SK-N-SH treated with all-trans-retinoic acid at 6 μM for 48 hours (cell line): Measurements from ENCODE around the gene ABCC9.

Source experiments
- ATAC-seq: fragments of 200-7000 bp; cut with Tn5 transposase; 3 replicates; pipeline ENCODE4 v1.9.1; 2020; ENCODE audit warnings: mild to moderate bottlenecking, moderate library complexity
- ARNTL ChIP-seq: fragments of 450-650 bp; formaldehyde crosslinking; IDR thresholded peaks from 2 replicates; pipeline ENCODE4 v1.5.0; 2020; ENCODE audit warnings: low read depth, mild to moderate bottlenecking, moderate library complexity, borderline replicate concordance
- BACH2 ChIP-seq: fragments of 250-450 bp; sonication (Bioruptor Pico); IDR thresholded peaks from 2 replicates; pipeline ENCODE4 v1.9.0; 2021; ENCODE audit warnings: mild to moderate bottlenecking, borderline replicate concordance
- CREB5 ChIP-seq: fragments of 250-450 bp; sonication (Bioruptor Pico); IDR thresholded peaks from 2 replicates; pipeline ENCODE4 v1.5.1; 2020; ENCODE audit warnings: low read depth, mild to moderate bottlenecking, moderate library complexity
- CSDC2 ChIP-seq: fragments of 250-450 bp; sonication (Bioruptor Pico); IDR thresholded peaks from 2 replicates; pipeline ENCODE4 v1.5.0; 2020; ENCODE audit warnings: mild to moderate bottlenecking, moderate library complexity
- ESRRG ChIP-seq: fragments of 250-450 bp; sonication (Bioruptor Pico); IDR thresholded peaks from 2 replicates; pipeline ENCODE4 v1.6.1; 2021; ENCODE audit warnings: mild to moderate bottlenecking
- GLIS3 ChIP-seq: fragments of 250-450 bp; sonication (Bioruptor Pico); IDR thresholded peaks from 2 replicates; pipeline ENCODE4 v1.5.0; 2020; ENCODE audit warnings: mild to moderate bottlenecking, moderate library complexity
- ISL1 ChIP-seq: fragments of 250-450 bp; sonication (Bioruptor Pico); IDR thresholded peaks from 2 replicates; pipeline ENCODE4 v2.1.2; 2022; ENCODE audit warnings: mild to moderate bottlenecking, moderate library complexity
- OSR1 ChIP-seq: fragments of 250-450 bp; sonication (Bioruptor Pico); IDR thresholded peaks from 2 replicates; pipeline ENCODE4 v1.8.0; 2022; ENCODE audit warnings: moderate library complexity, mild to moderate bottlenecking, inconsistent platforms
- PATZ1 ChIP-seq: fragments of 250-450 bp; sonication (Bioruptor Pico); IDR thresholded peaks from 2 replicates; pipeline ENCODE4 v1.8.0; 2020; ENCODE audit warnings: mild to moderate bottlenecking, moderate library complexity, borderline replicate concordance
- POU6F1 ChIP-seq: fragments of 250-450 bp; sonication (Bioruptor Pico); IDR thresholded peaks from 2 replicates; pipeline ENCODE4 v1.8.0; 2021; ENCODE audit warnings: low read depth, mild to moderate bottlenecking, moderate library complexity, borderline replicate concordance
- SNAI2 ChIP-seq: fragments of 250-450 bp; sonication (Bioruptor Pico); IDR thresholded peaks from 2 replicates; pipeline ENCODE4 v1.5.0; 2020; ENCODE audit warnings: mild to moderate bottlenecking, moderate library complexity
- TOX ChIP-seq: fragments of 250-450 bp; sonication (Bioruptor Pico); IDR thresholded peaks from 2 replicates; pipeline ENCODE4 v1.8.0; 2021; ENCODE audit warnings: mild to moderate bottlenecking, moderate library complexity, borderline replicate concordance
- ZC3H10 ChIP-seq: fragments of 250-450 bp; sonication (Bioruptor Pico); IDR thresholded peaks from 2 replicates; pipeline ENCODE4 v1.5.1; 2021; ENCODE audit warnings: mild to moderate bottlenecking, moderate library complexity
- ZFP3 ChIP-seq: fragments of 250-450 bp; sonication (Bioruptor Pico); IDR thresholded peaks from 2 replicates; pipeline ENCODE4 v1.5.0; 2020; ENCODE audit warnings: mild to moderate bottlenecking, moderate library complexity
- ZFP30 ChIP-seq: fragments of 450-650 bp; formaldehyde crosslinking; IDR thresholded peaks from 2 replicates; pipeline ENCODE4 v1.5.0; 2022; ENCODE audit warnings: mild to moderate bottlenecking, moderate library complexity
- ZNF565 ChIP-seq: fragments of 450-650 bp; formaldehyde crosslinking; conservative IDR thresholded peaks from 2 replicates; pipeline ENCODE4 v1.5.0; 2020; ENCODE audit warnings: low read depth, mild to moderate bottlenecking, moderate library complexity
- ZNF70 ChIP-seq: fragments of 450-650 bp; formaldehyde crosslinking; IDR thresholded peaks from 2 replicates; pipeline ENCODE4 v1.5.0; 2020; ENCODE audit warnings: mild to moderate bottlenecking, moderate library complexity
- ZNF8 ChIP-seq: fragments of 450-650 bp; formaldehyde crosslinking; IDR thresholded peaks from 2 replicates; pipeline ENCODE4 v1.5.0; 2020; ENCODE audit warnings: mild to moderate bottlenecking, moderate library complexity
- TF ChIP-seq, protein P1 (sequence below): fragments of 250-450 bp; sonication (Bioruptor Pico); IDR thresholded peaks from 2 replicates; pipeline ENCODE4 v1.5.1; 2021; ENCODE audit warnings: mild to moderate bottlenecking, moderate library complexity

ABCC9 gene

DNA sequence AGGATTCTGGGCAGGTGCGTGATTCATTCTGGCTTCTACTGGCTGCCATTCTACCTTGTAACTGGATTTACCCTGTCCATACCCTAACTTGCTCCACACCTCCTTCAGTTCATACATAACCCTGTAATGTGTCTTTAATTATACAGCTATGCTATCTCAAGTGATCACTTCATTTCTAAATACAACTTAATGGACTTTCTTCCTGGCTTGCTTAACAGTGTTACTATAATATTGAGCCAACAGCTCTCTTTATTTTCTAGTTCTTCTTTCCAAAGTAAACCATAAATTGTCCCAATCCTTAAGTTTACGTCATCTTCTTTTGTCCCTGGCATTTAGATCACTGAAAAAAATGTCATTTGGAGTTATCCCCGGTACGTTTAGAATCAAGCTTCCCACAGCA, 90.8 kb downstream of the ABCC9 start:
- TF ChIP-seq, protein P1, sequence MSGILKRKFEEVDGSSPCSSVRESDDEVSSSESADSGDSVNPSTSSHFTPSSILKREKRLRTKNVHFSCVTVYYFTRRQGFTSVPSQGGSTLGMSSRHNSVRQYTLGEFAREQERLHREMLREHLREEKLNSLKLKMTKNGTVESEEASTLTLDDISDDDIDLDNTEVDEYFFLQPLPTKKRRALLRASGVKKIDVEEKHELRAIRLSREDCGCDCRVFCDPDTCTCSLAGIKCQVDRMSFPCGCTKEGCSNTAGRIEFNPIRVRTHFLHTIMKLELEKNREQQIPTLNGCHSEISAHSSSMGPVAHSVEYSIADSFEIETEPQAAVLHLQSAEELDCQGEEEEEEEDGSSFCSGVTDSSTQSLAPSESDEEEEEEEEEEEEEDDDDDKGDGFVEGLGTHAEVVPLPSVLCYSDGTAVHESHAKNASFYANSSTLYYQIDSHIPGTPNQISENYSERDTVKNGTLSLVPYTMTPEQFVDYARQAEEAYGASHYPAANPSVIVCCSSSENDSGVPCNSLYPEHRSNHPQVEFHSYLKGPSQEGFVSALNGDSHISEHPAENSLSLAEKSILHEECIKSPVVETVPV (CRISPR knock-in tag): no peak
- TF ChIP-seq SNAI2 (no peak), ARNTL (CRISPR knock-in tag) (no peak), POU6F1 (no peak), BACH2 (CRISPR knock-in tag) (no peak)
- ATAC-seq: no peak

DNA sequence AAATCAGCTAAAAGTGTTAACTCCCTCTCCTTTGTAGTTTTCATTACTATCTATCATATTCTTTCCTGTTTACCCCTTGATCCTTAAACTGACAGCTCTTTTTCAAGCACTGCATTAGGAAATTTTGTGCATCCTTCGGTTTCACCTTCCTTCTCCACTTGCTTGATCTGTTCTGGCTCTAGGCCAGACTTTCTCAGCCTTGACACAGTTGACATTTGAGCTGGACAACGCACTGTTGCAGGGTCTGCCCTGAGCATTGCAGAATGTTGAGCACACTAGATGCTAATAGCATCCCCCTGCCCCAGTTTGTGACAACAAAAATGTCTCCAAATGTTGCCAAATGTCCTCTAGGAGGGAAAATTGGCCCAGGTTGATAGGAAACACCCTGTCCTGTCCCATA, 91.3 kb downstream of the ABCC9 start:
- ATAC-seq: no peak
- no peak for TF ChIP-seq ZNF565 (CRISPR knock-in tag)
- TF ChIP-seq CREB5 (CRISPR knock-in tag): no peak
- TF ChIP-seq, all 23 proteins: peak for 0

GRCh38 chr12:21848192-21848591, 93.0 kb downstream of the ABCC9 start:
- TF ChIP-seq ZC3H10 (CRISPR knock-in tag) (no peak), POU6F1 (no peak), ZNF8 (CRISPR knock-in tag) (no peak), GLIS3 (no peak), ZNF70 (CRISPR knock-in tag) (no peak), ARNTL (CRISPR knock-in tag) (no peak), ESRRG (CRISPR knock-in tag) (no peak), ZFP30 (CRISPR knock-in tag) (no peak), SNAI2 (no peak)
- ATAC-seq: no peak

- TF ChIP-seq BACH2 (CRISPR knock-in tag) (no peak), ARNTL (CRISPR knock-in tag) (no peak), ZNF8 (CRISPR knock-in tag) (no peak), PATZ1 (CRISPR knock-in tag) (no peak), ESRRG (CRISPR knock-in tag) (no peak), ZFP30 (CRISPR knock-in tag) (no peak), ZNF565 (CRISPR knock-in tag) (no peak), CSDC2 (CRISPR knock-in tag) (no peak)
- ATAC-seq: no peak
Observed at GRCh38 chr12:21843795-21844194, 97.4 kb downstream of the ABCC9 start.

GRCh38 chr12:21839776-21840175, 101.5 kb downstream of the ABCC9 start:
- ATAC-seq: no peak
- no peak for TF ChIP-seq OSR1 (CRISPR knock-in tag)
- TF ChIP-seq, all 23 proteins: peak for 0

DNA sequence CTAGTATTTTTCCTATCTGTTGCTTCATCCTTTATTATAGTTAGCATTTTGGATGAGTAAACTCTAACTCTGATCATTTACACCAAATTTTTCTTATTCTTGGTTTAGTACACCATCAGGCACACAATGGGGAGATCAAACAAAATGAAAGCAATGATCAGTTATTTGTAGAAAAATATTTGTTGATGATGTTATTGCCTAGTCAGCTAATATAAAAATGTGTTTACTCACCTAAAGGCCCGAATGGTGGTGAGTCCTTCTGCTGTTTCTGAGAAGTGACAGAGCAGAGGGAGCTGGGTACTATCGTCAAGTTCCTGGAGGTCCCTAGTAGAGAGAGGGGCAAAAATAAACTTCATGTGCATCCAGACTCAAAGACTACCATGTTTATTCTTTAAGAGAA, 103.4 kb downstream of the ABCC9 start:
- ATAC-seq: no peak
- TF ChIP-seq SNAI2 (no peak), TOX (CRISPR knock-in tag) (no peak), ARNTL (CRISPR knock-in tag) (no peak), ZC3H10 (CRISPR knock-in tag) (no peak), POU6F1 (no peak), CSDC2 (CRISPR knock-in tag) (no peak), ISL1 (CRISPR knock-in tag) (no peak), ZNF70 (CRISPR knock-in tag) (no peak), ZFP3 (CRISPR knock-in tag) (no peak)
- TF ChIP-seq, protein P1 (CRISPR knock-in tag): no peak
